Measurements from ENCODE around the gene SVBP.
A peak's percentile ranks its signal among the peaks of the same experiment; 100 is the strongest.

Gene SVBP

DNA sequence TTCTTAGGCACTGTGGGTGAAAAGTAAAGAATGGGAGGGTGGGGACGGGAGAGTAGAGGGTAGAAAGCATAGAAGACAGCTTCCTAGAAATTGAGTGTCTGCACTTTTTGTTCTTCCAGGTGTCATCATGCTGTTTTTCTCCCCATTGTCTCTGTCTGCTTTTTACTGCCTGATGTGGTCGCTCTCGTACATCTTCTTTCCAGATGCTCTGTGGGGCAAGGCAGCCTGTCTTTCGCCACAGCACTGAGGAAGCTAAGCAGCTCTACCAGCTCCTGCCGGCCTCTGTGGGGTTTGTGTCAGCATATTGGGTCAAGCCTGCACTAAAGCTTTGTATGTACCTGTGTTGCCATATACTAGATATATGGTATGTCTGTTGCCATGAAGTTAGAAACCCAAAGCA is 19.2 kb downstream of the SVBP start:
- DNase-seq: no peak

DNA sequence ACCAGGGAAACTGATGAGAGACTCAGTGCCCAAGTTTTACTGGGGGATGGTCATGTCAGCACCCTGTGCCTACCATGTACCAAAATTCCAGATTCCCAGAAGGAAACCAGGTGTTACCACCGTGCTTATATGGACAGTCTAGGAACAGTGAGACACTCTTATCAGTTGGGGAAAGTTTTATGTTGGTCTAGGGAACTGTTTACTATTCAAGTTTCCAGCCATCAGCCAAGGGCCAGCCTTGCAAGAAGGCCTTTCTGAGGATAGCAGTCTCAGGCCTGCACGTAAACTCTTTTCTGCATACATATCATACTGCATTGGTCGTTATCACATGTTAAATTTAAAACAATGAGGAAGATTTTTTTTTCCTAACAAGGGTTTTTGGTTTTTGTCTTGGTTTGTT is 19.8 kb downstream of the SVBP start:
- DNase-seq: no peak

DNA sequence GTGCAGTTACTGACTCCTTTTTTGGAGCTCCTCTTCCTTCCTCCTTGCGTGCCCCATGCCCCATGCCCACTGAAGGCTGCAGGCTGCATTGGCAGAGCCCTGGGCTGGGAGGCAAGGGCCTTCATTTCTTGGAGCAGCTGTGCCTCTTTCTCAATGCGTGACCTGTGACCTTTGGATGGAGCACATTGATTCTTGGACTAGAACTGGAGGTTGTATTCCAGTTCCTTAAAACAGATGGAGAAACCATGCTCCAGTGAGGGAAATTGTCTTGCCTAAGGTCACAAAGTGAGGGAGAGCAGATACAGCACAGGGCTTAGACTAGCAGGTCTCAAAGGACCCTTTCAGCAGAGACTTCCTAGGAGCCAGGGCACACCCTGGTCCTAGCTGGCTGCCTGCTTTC is 23.4 kb downstream of the SVBP start:
- DNase-seq: no peak

DNA sequence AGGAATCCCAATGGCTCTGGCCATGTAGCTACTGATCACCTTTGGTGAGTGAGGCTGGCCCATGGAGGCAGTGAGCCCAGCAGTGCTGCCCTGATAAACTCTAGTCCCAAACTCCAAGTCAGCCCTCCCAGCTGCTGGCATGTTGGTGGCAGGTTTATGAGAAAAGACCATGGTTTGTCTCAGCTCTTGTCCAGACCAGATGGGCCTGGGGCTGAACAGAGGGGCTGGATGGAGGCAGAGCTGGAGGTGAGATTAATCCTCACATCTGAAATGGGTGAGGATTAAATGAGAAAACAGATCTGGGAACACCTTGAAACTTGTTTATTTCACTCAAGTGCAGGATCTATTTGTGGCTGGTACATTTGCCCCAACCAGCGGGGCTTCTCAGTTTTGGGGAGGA is 29.2 kb downstream of the SVBP start:
- DNase-seq: no peak

DNA sequence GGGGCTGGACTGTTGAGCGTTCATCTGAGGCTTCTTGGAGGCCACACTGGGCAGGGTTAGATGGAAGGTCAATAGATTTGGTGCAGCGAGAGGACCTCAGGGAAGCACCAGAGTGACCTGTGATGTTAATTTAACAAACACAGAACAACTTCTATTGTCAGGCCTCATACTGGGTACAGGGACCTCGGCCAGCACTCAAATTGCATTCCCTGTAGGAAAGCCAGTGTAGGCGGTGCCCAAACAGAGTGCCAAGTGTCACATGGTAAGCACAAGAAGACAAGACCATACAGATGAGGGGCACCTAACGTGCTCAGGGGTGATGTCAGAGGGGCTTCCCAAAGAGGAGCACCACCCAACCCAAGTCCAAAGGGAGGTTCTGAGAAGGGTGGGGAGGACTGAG is 31.1 kb downstream of the SVBP start:
- no peak for DNase-seq

DNA sequence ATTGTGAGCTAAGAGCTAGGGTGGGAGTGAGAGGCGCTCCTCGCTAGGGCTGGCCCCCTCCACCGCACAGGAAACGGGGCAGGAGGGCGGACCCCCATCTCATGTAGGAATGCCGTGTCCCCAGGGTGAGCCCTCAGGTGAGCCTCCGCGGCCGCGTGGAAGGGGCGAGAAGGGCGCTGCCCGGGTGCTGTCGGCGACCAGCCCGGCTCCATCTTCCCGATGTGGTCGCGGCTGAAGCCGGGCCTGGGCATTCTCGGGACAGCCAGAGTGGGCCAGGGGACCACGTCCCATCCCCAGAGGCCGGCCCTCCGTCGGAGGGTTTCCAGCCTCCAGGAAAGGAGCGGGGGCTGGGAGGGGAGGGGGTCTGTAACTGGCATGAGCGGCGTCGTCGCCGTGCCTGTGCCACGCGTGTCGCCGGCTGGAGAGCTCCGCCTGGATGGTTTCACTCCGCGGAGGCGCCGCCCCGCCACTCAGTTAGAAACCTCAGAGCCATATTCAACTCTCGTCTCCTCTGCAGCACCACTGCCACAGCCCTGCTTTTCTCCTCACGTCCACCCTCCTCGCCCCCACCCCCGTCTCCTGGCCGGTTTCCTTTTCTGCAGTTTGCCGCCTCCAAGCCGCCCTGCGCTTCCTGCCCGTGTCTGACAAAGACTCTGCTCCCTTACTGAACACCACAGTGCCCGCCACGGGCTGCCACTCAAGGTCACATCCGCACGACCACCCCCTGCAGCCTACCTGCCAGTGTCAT is 32.1 kb downstream of the SVBP start, which contains the start of gene TMEM269:
Gene TMEM269, plus strand, starts transcription at position 46 of the 748 bp plus-strand sequence. CDS start 4,903 bp downstream, outside the sequence.
- DNase-seq: peak; percentile 37

DNA sequence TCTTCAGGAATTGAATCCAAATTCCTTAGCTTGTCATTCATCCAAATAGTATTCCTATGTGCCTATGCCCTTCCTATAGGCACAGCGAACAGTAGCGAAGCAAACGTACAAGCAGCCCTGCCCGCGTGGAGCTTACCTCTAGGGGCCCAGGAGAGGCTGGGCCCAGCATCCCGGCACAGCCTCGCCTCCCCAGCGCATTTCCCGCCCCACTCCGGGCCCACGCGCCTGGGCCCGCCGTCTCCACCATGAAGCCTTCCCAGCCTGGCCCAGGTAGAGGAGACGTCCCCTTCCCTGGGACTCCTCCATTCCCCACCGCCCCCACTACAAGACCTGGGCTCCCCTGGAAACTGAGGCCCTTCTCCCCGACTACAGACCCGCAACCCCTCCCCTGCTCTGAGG is 32.7 kb downstream of the SVBP start:
- no peak for DNase-seq

DNA sequence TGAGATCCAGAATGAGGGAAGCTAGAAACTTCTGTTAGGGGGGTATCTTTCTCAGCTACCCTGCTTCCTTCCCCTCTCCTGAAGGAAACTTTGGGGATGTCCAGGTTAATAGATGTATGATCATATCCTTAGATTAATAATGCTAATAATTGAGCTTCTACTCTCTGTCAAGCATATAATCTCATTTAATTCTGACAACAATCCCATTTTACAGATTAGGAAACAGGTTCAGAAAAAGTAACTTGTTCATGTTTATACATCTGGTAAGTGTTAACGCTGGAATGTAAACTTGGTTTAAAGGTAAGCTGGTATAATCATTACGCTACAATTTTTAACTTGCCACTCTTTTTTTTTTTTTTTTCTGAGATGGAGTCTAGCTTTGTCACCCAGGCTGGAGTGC is 34.1 kb downstream of the SVBP start:
- no peak for DNase-seq

DNA sequence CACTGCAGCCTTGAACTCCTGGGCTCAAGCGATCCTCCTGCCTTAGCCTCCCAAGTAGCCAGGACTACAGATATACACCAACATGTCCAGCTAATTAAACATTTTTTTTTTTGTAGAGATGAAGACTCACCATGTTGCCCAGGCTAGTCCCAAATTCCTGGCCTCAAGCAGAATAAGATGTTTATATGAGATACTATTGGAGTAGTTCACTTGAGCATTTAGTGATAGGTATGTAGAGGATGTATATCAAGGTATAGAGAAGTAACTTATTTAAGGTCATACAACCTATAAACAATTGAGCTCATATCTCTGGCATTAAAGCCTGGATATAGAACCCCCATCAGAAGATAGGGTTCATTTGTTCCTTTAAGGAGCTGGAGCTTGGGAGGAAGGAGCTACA is 37.0 kb downstream of the SVBP start:
- no peak for DNase-seq

DNA sequence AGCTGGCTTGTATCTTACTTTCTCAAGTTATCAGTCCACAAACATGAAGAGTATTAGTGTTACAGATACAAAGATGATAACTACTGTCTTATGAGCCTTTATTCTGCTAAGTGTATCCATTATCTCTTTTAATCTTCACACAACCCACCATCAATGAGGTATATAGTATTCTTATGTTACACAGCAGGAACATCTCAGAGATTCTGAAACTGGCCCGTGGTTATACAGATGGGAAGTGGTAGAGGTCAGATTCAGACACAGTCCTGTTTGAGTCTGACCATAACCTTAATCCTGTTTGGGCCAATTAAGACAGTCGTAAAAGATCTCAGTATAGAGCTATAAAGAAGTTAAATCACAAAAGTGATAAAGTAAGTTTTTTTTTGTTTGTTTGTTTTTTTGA is 37.5 kb downstream of the SVBP start:
- no peak for DNase-seq

DNA sequence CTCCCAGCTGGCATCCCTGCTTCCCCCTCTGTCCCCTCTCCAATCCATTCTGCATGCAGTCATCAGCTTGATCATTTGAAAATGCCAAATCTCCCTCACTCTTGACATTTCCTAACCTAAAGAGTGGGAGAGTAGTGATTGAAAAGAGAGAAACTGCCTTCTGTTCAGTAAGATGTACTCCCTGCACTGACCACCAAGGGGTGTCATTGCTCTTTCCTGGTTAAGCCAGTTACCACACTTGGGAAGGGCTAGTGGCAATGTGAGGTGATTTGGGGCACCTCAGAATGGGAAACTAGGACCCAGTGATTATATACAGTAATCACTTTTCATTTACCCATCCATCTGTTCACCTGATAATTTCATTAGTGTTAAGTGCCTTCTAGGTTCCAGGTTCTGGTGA is 39.3 kb downstream of the SVBP start:
- no peak for DNase-seq

DNA sequence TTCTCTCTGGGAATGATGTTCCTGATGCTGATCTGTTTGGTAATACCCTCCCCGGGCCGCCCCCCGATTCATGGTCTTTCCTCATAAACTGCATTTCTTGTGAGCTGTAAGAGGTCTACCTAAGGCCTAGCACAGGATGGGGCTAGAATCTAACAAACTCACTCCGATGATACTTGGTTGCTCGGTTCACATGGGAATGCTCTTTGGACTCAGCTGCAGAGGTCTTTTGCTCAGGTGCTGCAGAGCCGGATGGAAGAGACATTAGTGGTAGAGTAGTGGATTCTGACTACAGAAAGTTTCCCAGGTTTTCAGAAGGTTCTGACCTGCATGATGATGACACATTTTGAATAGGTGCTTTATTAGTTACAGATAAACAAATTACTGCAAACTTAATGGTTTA is 40.7 kb downstream of the SVBP start:
- DNase-seq: no peak

DNA sequence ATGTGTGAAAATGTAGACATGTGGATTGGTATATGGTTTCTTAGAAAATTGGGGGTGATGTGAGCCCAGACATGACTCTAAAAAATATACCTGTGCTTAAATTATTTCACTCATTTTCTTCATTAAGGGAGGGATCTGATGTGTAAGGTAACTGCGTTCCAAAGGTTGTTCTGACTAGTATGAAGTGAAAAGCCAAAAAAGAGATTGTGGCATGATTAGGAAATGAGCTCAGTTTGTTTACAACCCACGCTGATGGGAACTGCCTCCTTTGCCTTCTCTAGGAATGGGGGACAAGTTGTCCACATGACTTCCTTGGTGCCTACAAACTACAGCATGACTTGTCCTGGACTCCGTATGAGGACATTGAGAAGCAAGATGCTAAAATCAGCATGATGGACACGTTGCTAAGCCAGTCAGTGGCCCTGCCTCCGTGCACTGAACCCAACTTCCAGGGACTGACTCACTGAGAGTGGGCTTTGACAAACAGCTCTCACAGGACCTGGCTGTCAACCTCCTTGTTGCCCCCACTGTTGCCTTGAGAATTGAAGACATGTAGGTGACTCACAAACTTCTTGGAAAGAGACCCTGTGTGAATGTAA is 42.2 kb downstream of the SVBP start:
- no peak for DNase-seq

DNA sequence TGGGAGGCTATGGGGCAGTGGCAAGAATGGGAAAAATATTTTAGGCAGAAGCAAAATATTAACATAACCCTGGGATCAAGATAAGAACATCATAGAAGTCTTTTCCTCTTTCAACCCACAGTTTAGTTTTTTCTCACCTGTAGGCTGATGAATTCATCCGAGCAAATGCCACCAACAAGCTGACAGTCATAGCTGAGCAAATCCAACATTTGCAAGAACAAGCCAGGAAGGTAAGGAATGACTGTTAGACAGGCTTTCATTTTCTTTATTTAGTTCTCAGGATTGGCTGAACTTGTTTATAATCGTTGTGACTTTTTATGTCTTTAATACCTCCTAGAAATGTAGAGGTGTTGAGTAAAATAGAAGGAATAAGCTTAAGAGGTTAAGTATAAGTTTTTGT is 43.8 kb downstream of the SVBP start:
- DNase-seq: no peak

DNA sequence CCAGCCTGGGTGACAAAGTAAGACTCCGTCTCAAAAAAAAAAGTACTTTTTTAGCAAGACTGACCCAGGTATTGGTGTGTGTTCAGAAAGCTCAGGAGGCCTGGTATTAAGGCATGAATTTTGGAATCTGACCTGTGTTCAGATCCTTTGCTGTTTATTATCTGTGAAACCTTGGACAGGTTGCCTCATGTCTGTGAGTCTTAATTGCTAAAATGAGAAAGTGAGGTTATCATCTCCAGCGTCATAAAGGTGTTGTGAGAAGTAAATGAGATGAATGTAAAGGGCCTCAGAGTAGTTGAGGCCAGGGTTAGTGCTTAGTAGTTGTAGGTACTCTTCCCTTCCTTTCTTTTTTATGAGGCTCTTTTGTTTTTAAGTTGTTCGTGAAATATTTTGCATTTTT is 47.4 kb downstream of the SVBP start:
- no peak for DNase-seq

DNA sequence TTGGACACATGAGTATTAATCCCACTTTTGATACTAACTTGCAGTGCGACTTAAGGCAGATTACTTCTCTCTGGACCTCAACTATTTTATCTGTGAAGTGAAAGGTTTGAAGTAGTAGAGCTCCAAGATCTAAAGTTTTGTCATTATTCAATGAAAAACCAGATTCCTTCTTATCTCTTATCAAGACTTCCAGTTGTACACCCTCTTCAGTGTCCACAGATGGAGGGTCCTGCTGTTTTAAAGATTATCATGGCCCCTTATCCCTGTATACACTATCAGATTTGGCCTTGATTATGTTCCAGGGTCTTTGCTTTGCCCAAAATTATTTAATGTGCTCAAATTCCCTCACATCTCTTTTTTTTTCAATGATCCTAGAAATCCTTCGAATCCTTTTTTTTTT is 49.0 kb downstream of the SVBP start:
- DNase-seq: no peak

DNA sequence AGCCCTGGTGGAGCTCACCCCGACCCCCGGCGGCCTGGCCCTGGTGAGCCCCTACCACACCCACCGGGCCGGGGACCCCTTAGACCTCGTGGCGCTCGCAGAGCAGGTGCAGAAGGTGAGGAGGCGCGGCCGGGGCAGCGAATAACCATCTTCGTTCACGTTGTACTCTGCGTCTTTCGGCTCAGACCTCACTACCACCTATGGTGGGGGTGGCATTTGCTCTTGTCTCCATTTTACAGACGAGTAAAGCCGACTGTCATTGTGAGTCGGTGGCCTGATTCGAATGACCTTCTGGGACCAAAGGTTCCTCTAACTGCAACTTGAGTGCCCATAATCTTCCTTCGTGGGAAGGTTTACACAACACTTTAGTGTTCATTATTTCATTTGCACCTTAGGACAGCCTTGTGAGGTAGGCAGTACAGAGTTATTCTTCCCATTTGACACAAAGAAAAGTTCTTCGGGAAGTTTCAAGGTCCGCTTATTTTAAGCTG is 49.6 kb downstream of the SVBP start:
- no peak for DNase-seq

DNA sequence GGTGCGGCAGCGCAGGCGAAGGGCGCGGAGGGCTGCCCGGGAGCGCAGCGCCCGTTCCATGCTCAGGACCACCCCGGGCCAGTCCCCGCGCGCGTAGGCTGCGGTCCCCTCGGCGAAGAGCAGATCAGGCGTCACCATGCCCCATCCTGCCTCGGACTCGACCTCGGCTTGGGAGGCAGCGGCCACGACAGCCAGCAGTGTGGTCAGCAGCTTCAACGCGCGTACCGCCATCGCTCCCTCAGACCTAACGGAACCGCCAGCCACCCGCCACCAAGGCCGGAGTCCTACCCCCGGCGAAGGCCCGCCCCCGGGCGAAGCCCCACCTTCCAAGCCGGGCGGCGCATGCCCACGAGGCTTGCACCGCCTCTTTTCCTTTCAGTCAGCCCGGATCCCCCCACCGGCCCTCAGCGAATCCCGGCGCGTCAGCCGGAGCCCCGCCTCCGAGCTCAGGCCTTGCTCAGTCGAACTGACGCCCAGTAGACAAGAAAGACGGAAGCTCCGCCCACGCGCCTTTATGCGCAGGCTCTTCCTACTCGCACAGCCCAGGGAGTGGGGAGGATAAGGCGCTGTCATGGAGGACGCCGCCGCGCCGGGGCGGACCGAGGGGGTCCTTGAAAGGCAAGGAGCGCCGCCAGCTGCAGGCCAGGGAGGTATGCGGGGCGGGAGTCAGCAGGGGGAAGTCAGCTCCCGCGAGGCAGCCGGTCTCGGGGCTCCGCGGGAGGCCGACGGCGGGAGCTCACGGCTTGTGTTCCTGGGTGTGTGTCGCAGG is 50.3 kb downstream of the SVBP start, which contains the start of the genes C1orf50 and P3H1:
Gene C1orf50, plus strand, starts transcription at position 509 of the 769 bp plus-strand sequence. Its CDS starts 63 bp downstream, at position 572.
Gene P3H1, minus strand, starts transcription at position 288 of the 769 bp plus-strand sequence. Its CDS starts 57 bp downstream, at position 231.
- peak; percentile 99 to 100 for DNase-seq

DNA sequence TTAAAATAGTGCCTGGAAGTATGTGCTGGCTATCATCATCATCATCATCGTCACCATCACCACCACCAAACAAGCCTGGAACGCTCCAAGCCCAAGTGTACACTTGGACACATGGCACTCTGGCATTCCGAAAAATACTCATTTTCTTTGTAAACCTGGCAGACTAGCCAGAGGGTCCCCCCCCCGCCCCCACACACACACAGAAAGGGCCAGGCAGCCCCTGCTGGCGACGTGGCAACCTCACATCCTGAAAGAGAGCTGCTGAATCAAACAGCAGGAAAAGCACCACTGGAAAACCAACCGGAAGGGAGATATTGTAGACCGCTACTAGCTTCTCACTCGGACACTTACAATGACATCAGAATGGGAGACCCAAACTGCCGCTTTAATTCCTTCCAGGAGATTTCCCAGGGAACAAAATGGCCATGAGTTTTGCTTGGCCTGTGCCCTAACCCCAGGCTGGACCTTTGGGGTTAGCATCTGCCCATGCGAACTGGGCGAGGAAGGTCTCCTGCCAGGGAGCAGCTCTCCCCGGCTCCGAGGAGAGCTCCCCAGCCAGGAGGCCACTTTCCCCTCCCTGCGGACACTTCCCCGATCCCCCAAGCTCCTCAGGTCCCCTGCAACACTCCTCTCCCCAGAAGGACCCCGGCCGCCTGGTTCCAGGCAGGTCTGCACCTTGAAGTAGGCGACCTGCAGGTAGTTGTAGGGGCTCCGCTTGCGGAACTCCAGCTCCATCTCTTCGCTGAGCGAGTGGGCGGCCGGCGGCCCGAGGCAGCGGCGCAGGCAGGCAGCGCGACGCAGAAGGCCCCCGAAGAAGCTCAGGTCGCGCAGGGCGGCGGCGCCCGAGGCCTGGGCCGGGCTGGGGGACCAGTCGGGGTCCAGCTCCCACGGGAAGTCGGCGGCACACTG is 51.1 kb downstream of the SVBP start:
- peak; percentile 21 to 40 for DNase-seq

DNA sequence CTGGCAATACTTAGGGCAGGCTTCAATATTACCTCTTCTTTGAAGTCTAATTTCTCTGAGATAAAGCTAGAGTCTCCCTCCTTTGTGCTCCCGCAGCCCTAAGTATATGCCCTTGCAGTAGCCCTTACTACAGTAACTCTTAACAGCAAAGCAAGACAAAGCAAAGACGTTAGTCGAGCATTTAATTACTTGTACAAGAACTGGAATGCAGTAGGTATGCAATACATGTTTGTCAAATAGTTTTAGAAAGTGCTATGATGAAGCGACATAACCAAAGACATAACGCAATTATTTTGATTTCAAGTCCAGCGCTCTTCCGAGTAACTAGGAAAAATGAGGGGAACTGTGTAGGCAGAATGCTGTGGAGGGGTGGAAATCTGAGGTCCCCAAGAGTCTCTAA is 51.9 kb downstream of the SVBP start:
- DNase-seq: no peak

DNA sequence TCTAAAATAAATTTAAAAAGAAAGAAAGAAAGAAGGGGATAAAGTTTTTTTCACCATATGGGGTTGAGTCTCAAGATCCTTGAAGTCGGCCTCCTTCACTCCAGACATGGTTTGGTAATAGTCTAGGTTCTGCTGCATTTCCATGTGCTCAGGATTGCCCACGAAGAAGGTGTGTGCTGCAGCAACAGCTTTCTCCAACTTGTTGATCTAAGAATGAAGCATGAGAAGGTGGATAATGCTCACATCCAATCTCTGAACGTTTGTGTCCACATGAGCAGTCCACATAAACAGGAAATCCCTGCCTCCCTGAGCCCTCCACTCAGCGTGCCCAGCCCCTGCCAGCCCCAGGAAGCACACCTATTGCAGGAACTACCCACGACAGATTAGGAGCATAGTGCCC is 54.9 kb downstream of the SVBP start:
- no peak for DNase-seq

DNA sequence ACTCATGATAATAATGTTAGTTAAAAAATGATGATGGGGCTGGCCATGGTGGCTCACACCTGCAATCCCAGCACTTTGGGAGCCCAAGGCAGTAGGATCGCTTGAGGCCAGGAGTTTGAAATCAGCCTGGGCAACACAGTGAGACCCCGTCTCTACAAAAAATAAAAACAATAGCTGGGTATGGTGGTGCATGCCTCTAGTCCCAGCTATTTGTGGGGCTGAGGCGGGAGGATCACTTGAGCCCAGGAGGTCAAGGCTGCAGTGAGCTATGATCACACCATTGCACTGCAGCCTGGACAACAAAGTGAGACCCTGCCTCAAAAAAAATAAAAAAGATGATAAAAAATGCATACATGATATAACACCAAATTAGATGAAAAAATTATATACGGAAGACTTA is 55.6 kb downstream of the SVBP start:
- DNase-seq: no peak

DNA sequence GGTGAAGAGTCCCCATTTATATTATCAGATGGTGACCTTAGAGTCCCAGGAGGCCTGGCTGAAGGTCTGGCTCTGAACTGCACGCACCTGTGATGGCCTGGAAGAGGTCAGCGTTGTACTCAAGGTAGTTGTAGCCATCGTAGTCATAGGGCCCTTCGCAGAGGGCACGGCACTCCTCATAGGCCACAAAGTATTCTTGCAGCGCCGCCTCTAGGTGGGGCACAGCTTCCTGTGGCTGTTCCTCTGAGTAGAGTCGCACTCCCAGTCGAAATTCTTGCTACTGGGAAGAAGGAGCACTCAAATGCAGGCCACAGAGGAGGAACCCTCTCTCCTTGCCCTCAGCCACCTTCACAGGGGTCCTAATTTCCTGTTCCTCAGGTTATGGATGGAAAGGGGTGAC is 58.1 kb downstream of the SVBP start:
- no peak for DNase-seq

Measured in activated CD4-positive, alpha-beta T cell treated with anti-CD3 and anti-CD28 coated beads, Interleukin-2, amount 50 U/mL, for 4 hours (primary cell).